SK-MEL-5 (cell line): Measurements from ENCODE around the gene SYNPO. TPM values are rescaled to one million over a fixed set of nuclear protein-coding genes. Genes with fewer than 3 reads are reported as not detected.

Source experiments
- DNase-seq: peaks from one replicate; pipeline ENCODE4 v3.0.0-alpha.2; 2016; ENCODE audit warnings: low read depth, low spot score
- in situ Hi-C: cut with HindIII; loops from 2 replicates; pipeline ENCODE4 v1.10.0; 2016; ENCODE audit warnings: low sequenced_read_pairs, high pct_unique_total_duplicates, low pct_unique_long_range_greater_than_20kb
- total RNA-seq: library from RNA; depleted of rRNA; stranded (reverse); fragments of >200 nt; shearing (Covaris generic); gene quantifications from 2 replicates; pipeline ENCODE4 v1.2.3, GENCODE V29; 2014; rRNA removed

The SYNPO gene
- total RNA-seq, 1 experiment from 2014 or later, result not detected

DNA sequence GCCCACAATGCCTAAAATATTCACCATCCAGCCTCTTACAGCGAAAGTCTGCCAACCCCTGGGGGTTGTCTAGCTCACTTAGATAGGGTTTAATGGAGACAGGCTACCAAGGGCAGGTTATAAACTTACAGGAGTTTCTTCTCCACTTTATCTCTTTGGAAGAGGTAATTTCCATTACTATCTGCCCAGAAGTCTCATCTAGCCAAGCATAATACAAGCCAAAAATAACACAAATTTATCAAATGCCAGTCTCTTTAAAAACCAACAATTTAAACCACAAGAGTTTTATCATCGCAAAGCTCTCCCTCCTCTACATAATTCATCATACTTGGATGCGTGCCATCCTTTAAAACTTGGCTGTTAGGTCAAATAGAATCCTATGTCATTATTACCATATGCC, 54.2 kb downstream of the SYNPO start:
- in situ Hi-C loops, result no loop called here
- DNase-seq, result no peak

DNA sequence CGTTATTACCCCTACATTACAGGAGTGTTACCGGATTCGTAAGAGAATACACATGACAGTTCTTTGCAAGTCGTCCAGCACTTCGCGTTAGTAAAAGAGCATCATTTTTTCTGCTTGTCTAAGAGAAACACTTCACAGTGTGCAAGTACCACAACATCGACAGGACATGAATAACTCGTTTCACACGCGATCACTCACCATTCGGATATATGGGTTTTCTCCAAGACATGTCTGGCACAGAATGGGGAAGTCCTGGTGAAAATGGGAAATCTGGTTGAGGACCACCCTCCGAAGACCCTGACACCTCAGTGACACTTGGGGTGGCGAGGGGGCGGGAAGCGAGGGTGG, 59.8 kb downstream of the SYNPO start:
- in situ Hi-C loops, result no loop called here
- no peak for DNase-seq

DNA sequence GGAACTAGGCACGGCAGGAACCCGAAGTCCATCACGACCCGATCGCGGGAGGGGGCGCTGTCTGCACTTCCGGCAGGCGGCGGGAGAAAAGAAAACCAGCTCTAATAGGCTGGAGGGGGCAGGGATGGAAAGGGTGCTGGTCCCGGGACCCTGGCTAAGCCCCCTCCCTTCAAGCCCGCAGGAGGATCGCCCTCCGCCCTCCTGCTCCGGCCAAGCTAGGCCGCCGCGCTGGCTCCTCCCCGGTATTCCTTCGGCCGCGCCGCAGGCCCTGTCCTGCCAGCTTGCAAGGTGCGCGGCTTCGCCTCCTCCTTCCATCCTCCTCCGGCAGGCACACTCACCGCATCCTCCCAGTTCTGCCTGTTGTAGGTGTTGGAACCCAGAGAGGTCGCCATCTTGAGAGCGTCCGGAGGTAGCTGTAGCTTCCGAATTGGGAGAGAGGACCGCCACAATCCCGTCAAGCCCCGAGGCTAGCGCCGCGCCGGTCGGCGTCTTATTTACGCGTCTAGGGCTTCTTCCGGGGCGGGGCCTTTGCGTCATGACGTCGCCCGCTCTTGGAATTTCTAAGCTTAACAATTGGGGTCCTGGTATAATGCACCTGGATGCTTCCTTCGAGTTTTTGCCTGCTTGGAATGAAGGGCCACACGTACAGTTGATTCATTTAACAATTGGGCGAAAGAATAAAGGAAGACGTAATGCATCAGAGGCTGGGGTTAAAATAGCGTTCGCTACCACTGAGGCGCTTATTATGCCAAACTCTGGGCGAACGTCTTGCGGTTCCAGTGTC, 60.3 kb downstream of the SYNPO start, which contains the start of gene RBM22:
TSS of gene RBM22 (minus strand) at position 469 of the 784 bp plus-strand sequence. CDS start at position 392, 77 bp downstream.
- in situ Hi-C loops, result no loop called here
- DNase-seq, result peak; percentile 86

GRCh38 chr5:150703762-150704161, 63.3 kb downstream of the SYNPO start:
- in situ Hi-C loops, result no loop called here

DNA sequence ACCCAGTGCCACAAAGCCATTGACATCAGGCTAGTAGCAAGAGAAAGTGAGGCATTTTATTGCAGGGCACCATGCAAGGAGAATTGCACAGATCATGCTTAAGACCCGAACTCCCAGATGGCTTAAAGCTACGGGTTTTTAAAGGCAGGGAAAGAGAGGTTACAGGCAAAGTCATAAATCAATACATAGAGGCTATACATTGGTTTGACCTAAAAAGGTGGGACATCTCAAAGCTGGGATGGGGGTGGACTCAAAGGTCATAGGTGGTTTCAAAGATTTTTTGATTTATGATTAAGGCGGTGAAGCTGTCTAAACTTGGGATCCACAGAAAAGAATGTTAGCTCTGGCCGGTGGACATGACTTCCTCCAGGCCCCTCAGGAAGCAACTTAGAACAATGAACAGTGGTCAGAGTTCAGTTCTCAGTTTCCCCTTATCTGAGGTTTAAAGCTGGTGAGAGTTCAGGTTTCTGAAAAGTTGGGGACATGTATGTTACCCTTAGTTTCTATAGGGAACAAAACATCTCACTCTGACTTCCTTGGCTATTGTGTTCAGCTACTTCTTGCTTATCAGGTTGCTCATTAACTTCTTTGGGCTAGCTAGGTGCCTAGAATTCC, 66.4 kb downstream of the SYNPO start:
- no peak for DNase-seq
- in situ Hi-C loops, result no loop called here

More at GRCh38 chr5:150703762-150704161, 63.3 kb downstream of the SYNPO start:
- no peak for DNase-seq

Other genes starting within 250 kb of the SYNPO start
- gene CD74, start 227.8 kb upstream of the SYNPO start, total RNA-seq, result 46.8 and 48.5 TPM in 2 replicates
- gene RPS14, start 190.9 kb upstream of the SYNPO start, total RNA-seq, result 2,665 and 2,807 TPM in 2 replicates
- 9.6 and 10.9 TPM in 2 replicates for gene NDST1, start 132.5 kb upstream of the SYNPO start, total RNA-seq
- gene MYOZ3, start 20.6 kb downstream of the SYNPO start, total RNA-seq, result not detected in 2 replicates
- 20.9 and 24.8 TPM in 2 replicates for gene RBM22, start 60.4 kb downstream of the SYNPO start, total RNA-seq
- 43.1 and 45.0 TPM in 2 replicates for gene DCTN4, start 118.4 kb downstream of the SYNPO start, total RNA-seq
- 6.9 and 9.5 TPM in 2 replicates for gene SMIM3, start 138.1 kb downstream of the SYNPO start, total RNA-seq
- gene IRGM, start 205.9 kb downstream of the SYNPO start, total RNA-seq, result not detected in 2 replicates